Astrocyte (in vitro differentiated cells and primary cell): ENCODE data around the gene RNF212B. TPM values are rescaled to one million over a fixed set of nuclear protein-coding genes. Genes with fewer than 3 reads are reported as not detected.

ENCODE experiments used
- DNase-seq: peaks from one replicate; pipeline ENCODE4 v3.0.0-alpha.2; 2010; ENCODE audit warnings: low read depth
- FAIRE-seq: peaks from 2 replicates; lab custom pipeline; 2011; peaks lifted over from hg19 to GRCh38; lab: Jason Lieb, UNC
- H2AFZ ChIP-seq: 2 replicates; pipeline ENCODE4 v1.6.0; 2012; ENCODE audit warnings: low read depth, low read length, inconsistent platforms
- H3K27ac ChIP-seq: 2 replicates; pipeline ENCODE4 v1.5.1; 2011; ENCODE audit warnings: low read depth, low read length, inconsistent platforms
- H3K27me3 ChIP-seq: 2 replicates; pipeline ENCODE4 v1.6.0; 2011; ENCODE audit warnings: low read length, inconsistent platforms; ENCODE audit not compliant: insufficient read depth
- H3K36me3 ChIP-seq: 2 replicates; pipeline ENCODE4 v1.5.1; 2011; ENCODE audit warnings: low read length, inconsistent platforms; ENCODE audit not compliant: insufficient read depth
- H3K4me1 ChIP-seq: 2 replicates; pipeline ENCODE4 v1.5.1; 2011; ENCODE audit warnings: low read length, inconsistent platforms; ENCODE audit not compliant: insufficient read depth
- H3K4me2 ChIP-seq: 2 replicates; pipeline ENCODE4 v1.6.0; 2012; ENCODE audit warnings: low read length, inconsistent platforms
- H3K4me3 ChIP-seq: 2 replicates; pipeline ENCODE4 v1.5.1; 2011; ENCODE audit warnings: low read depth, mild to moderate bottlenecking, low read length, inconsistent platforms; ENCODE audit not compliant: insufficient read depth
- H3K79me2 ChIP-seq: 2 replicates; pipeline ENCODE4 v1.6.0; 2012; ENCODE audit warnings: mild to moderate bottlenecking, low read length, inconsistent platforms; ENCODE audit not compliant: insufficient read depth
- H3K9ac ChIP-seq: 2 replicates; pipeline ENCODE4 v1.6.0; 2012; ENCODE audit warnings: mild to moderate bottlenecking, low read length, inconsistent platforms
- H3K9me3 ChIP-seq: 2 replicates; pipeline ENCODE4 v1.5.1; 2012; ENCODE audit warnings: low read depth, mild to moderate bottlenecking, low read length, inconsistent platforms; ENCODE audit not compliant: insufficient read depth
- H4K20me1 ChIP-seq: 2 replicates; pipeline ENCODE4 v1.6.0; 2012; ENCODE audit warnings: low read length, inconsistent platforms; ENCODE audit not compliant: insufficient read depth
- H3K27ac Mint-ChIP-seq: one replicate; pipeline ENCODE4 v1.8.0; 2021; ENCODE audit warnings: mild to moderate bottlenecking, mixed read lengths; ENCODE audit not compliant: unreplicated experiment
- H3K27me3 Mint-ChIP-seq: one replicate; pipeline ENCODE4 v1.8.0; 2021; ENCODE audit warnings: low read depth, mixed read lengths; ENCODE audit not compliant: unreplicated experiment
- H3K36me3 Mint-ChIP-seq: one replicate; pipeline ENCODE4 v1.8.0; 2021; ENCODE audit warnings: low read depth, mixed read lengths; ENCODE audit not compliant: unreplicated experiment
- H3K4me1 Mint-ChIP-seq: one replicate; pipeline ENCODE4 v1.8.0; 2021; ENCODE audit warnings: low read depth, mixed read lengths; ENCODE audit not compliant: unreplicated experiment
- H3K4me3 Mint-ChIP-seq: one replicate; pipeline ENCODE4 v1.8.0; 2021; ENCODE audit warnings: mild to moderate bottlenecking, moderate library complexity, mixed read lengths; ENCODE audit not compliant: unreplicated experiment
- H3K9me3 Mint-ChIP-seq: one replicate; pipeline ENCODE4 v1.8.0; 2021; ENCODE audit warnings: mild to moderate bottlenecking, mixed read lengths; ENCODE audit not compliant: unreplicated experiment
- CTCF ChIP-seq: IDR thresholded peaks from 2 replicates; pipeline ENCODE4 v1.5.1; 2011; ENCODE audit warnings: low read depth, mild to moderate bottlenecking, inconsistent platforms, low read length, moderate library complexity; ENCODE audit not compliant: insufficient read depth
- EZH2 ChIP-seq: IDR thresholded peaks from 2 replicates; pipeline ENCODE4 v1.6.1; 2012; ENCODE audit warnings: mild to moderate bottlenecking, low read length, inconsistent platforms; ENCODE audit not compliant: insufficient read depth
- total RNA-seq: library from RNA; stranded (reverse); gene quantifications from 2 replicates; pipeline ENCODE4 v1.2.1, GENCODE V29; 2021

The RNF212B gene
- total RNA-seq, 1 donor from 2014 or later = not detected

DNA sequence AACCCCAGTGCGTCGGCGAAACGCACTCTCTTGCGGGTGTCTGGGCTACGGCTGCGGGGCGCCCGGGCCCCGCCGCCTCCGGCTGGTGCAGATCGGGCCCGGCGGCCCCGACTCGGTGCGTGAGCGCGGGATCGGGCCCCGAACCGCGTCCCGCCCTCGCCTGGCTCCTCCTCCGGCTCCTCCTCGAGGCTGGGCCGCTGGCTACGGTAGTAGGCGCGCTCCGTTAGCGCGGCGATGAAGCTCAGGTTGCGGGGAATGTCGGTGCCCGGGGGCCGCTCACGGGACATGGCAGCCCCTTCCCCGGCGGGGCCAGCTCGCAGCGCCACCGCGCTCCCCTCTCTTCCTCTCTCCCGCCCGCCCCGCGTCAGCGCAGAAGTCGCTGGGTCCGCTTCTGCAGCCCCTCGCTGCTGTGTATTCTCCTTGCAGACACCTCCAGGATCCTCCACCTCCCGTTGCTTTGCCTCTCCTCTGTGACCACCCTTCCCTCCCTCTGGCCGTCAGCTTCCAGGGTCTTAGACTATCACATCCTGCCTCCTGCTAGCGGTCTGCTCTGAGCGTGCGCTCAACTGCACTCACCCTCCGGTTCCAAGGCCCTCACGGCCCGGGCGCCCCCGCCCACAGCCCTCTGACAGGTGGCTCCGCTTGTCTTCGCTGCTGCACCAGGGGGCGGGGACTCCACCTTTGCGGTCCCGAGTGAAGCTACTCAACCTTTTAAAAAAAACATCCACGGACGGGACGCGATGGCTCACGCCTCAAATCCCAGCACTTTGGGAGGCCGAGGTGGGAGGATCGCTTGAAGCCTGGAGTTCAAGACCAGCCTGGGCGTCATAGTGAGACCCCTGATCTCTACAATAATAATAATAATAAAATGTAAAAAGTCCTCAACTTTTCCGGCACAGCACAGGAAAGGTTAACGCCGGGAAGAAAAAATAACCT lies 64.8 kb downstream of the RNF212B start, which contains the start of gene PPP1R3E:
TSS of gene PPP1R3E (minus strand) at position 570 of the 936 bp plus-strand sequence. CDS start at position 287, 283 bp downstream.
- no peak for DNase-seq

GRCh38 chr14:23306412-23307145 lies 68.8 kb downstream of the RNF212B start, which contains the start of gene BCL2L2:
BCL2L2 (plus strand) TSS chr14:23306833; CDS start chr14:23307768, 935 bp downstream.
- H3K4me1 ChIP-seq = peaks cover 22% of the 10 kb centered on the region
- Mint-ChIP-seq H3K4me3 (peak within 1 kb of the TSS; percentile 92), H3K36me3 (peaks cover 14% of the 10 kb centered on the region), H3K4me1 (peaks cover 23% of the 10 kb centered on the region), H3K27ac (peak within 1 kb of the TSS; percentile 92), H3K27me3 (no peaks in the 10 kb centered on the region), H3K9me3 (no peaks in the 10 kb centered on the region)
- peak within 1 kb of the TSS; percentile 82 for H3K4me3 ChIP-seq
- DNase-seq (peak; percentile 78), FAIRE-seq (no peak)
- H3K9ac ChIP-seq = peak within 1 kb of the TSS; percentile 96
- no peaks in the 10 kb centered on the region for H3K27me3 ChIP-seq
- H3K79me2 ChIP-seq = peaks cover 53% of the 10 kb centered on the region
- no peaks in the 10 kb centered on the region for H3K9me3 ChIP-seq
- peak within 1 kb of the TSS; percentile 93 for H3K4me2 ChIP-seq
- peaks cover 34% of the 10 kb centered on the region for H4K20me1 ChIP-seq
- peak within 1 kb of the TSS; percentile 76 for H3K27ac ChIP-seq
- no peak for TF ChIP-seq CTCF
- no peak for TF ChIP-seq EZH2
- H2AFZ ChIP-seq = peak within 1 kb of the TSS; percentile 79
- peaks cover 15% of the 10 kb centered on the region for H3K36me3 ChIP-seq

More for the DNA sequence above, 64.8 kb downstream of the RNF212B start, which contains the start of gene PPP1R3E:
- peaks cover 18% of the 10 kb centered on the region for H3K79me2 ChIP-seq
- no peaks in the 10 kb centered on the region for H4K20me1 ChIP-seq
- Mint-ChIP-seq H3K4me1 (peaks cover 24% of the 10 kb centered on the region), H3K4me3 (peak within 1 kb of the TSS; percentile 91), H3K9me3 (no peaks in the 10 kb centered on the region), H3K36me3 (no peaks in the 10 kb centered on the region), H3K27ac (peak within 1 kb of the TSS; percentile 77), H3K27me3 (no peaks in the 10 kb centered on the region)
- no peaks in the 10 kb centered on the region for H3K9me3 ChIP-seq
- no peak for TF ChIP-seq CTCF
- no peak for TF ChIP-seq EZH2
- no peak for FAIRE-seq
- H3K4me2 ChIP-seq = peak within 1 kb of the TSS; percentile 96
- peak within 1 kb of the TSS; percentile 72 for H3K27ac ChIP-seq
- peaks cover 16% of the 10 kb centered on the region for H3K4me1 ChIP-seq
- H2AFZ ChIP-seq = peak within 1 kb of the TSS; percentile 90
- peak within 1 kb of the TSS; percentile 70 for H3K4me3 ChIP-seq
- H3K9ac ChIP-seq = peak within 1 kb of the TSS; percentile 84
- no peaks in the 10 kb centered on the region for H3K36me3 ChIP-seq
- H3K27me3 ChIP-seq = no peaks in the 10 kb centered on the region
